MCF 10A (cell line): ENCODE measurements around the gene PDS5A. TPM values are rescaled to one million over a fixed set of nuclear protein-coding genes. Genes with fewer than 3 reads are reported as not detected.
A peak's percentile ranks its signal among the peaks of the same experiment; 100 is the strongest.

Experiments
- BruUV-seq: library from RNA; stranded (reverse); fragments of 400-500 nt; replicated peaks from 2 replicates; lab custom pipeline; 2021; lab: Mats Ljungman, UMichigan
- CTCF ChIA-PET: fragments of 300-600 bp; sonication (Branson Sonifier 250); formaldehyde crosslinking; extraction: SDS; loops from one replicate; lab custom pipeline; 2021; ENCODE audit warnings: antibody characterized with exemption, inconsistent platforms; lab: Yijun Ruan, JAX
- POLR2A ChIA-PET: fragments of 300-600, 350-650 bp; sonication (Branson Sonifier 250); formaldehyde crosslinking; extraction: SDS; loops from one replicate; lab custom pipeline; 2020; ENCODE audit warnings: antibody characterized with exemption, inconsistent platforms; lab: Yijun Ruan, JAX
- DNase-seq: peaks from one replicate; pipeline ENCODE4 v3.0.0-alpha.2; 2018; ENCODE audit not compliant: unreplicated experiment
- H3K27ac Mint-ChIP-seq: one replicate; pipeline ENCODE4 v1.8.0; 2022; ENCODE audit warnings: mild to moderate bottlenecking, low read depth, mixed read lengths; ENCODE audit not compliant: unreplicated experiment
- H3K27me3 Mint-ChIP-seq: one replicate; pipeline ENCODE4 v1.8.0; 2022; ENCODE audit warnings: mixed read lengths; ENCODE audit not compliant: insufficient read depth, unreplicated experiment
- H3K36me3 Mint-ChIP-seq: one replicate; pipeline ENCODE4 v1.8.0; 2022; ENCODE audit warnings: mild to moderate bottlenecking, moderate library complexity, mixed read lengths; ENCODE audit not compliant: insufficient read depth, unreplicated experiment
- H3K4me1 Mint-ChIP-seq: one replicate; pipeline ENCODE4 v1.8.0; 2022; ENCODE audit warnings: mixed read lengths; ENCODE audit not compliant: insufficient read depth, unreplicated experiment
- H3K4me3 Mint-ChIP-seq: one replicate; pipeline ENCODE4 v1.8.0; 2022; ENCODE audit warnings: mild to moderate bottlenecking, moderate library complexity, mixed read lengths; ENCODE audit not compliant: unreplicated experiment
- H3K9me3 Mint-ChIP-seq: one replicate; pipeline ENCODE4 v1.8.0; 2022; ENCODE audit warnings: mixed read lengths; ENCODE audit not compliant: unreplicated experiment
- intact Hi-C: fragments of 100-400 bp; cut with micrococcal nuclease; formaldehyde crosslinking; loops from 2 replicates; pipeline ENCODE4 v1.14.1; 2022
- total RNA-seq: library from RNA; stranded (reverse); gene quantifications from 2 replicates; pipeline ENCODE4 v1.2.3, GENCODE V29; 2022
- TF ChIP-seq, protein P1 (sequence below): fragments of 200-600 bp; IDR thresholded peaks from one replicate; pipeline ENCODE4 v1.8.0; 2022; ENCODE audit warnings: antibody characterized with exemption, mild to moderate bottlenecking; ENCODE audit not compliant: unreplicated experiment

PDS5A gene
- total RNA-seq, 1 experiment from 2014 or later, result 95.2 TPM

- intact Hi-C loops, result no loop called here
- Mint-ChIP-seq H3K4me3 (no peak overlapping the region), H3K27me3 (no peaks in the 10 kb centered on the region), H3K4me1 (no peaks in the 10 kb centered on the region), H3K27ac (peak overlapping the region; percentile 70), H3K9me3 (no peaks in the 10 kb centered on the region), H3K36me3 (peaks cover 87% of the 10 kb centered on the region)
- BruUV-seq, result no TSS peak
- DNase-seq, result peak; percentile 4
- ChIA-PET CTCF (interaction anchor here (0.6 kb wide), 1 partner anchor 43 kb away, joined by 4 read pairs; no protein-coding TSS in a partner anchor), POLR2A (interaction anchor here (0.7 to 0.9 kb wide), 2 partner anchors 9 to 282 kb away, joined by 3 to 6 read pairs; no protein-coding TSS in a partner anchor)
- TF ChIP-seq, protein P1, sequence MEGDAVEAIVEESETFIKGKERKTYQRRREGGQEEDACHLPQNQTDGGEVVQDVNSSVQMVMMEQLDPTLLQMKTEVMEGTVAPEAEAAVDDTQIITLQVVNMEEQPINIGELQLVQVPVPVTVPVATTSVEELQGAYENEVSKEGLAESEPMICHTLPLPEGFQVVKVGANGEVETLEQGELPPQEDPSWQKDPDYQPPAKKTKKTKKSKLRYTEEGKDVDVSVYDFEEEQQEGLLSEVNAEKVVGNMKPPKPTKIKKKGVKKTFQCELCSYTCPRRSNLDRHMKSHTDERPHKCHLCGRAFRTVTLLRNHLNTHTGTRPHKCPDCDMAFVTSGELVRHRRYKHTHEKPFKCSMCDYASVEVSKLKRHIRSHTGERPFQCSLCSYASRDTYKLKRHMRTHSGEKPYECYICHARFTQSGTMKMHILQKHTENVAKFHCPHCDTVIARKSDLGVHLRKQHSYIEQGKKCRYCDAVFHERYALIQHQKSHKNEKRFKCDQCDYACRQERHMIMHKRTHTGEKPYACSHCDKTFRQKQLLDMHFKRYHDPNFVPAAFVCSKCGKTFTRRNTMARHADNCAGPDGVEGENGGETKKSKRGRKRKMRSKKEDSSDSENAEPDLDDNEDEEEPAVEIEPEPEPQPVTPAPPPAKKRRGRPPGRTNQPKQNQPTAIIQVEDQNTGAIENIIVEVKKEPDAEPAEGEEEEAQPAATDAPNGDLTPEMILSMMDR, result no peak
Observed at GRCh38 chr4:39873823-39874222, 103.9 kb downstream of the PDS5A start.

- CTCF ChIA-PET, result no interaction called here
- H3K9me3 Mint-ChIP-seq, result no peaks in the 10 kb centered on the region
- H3K4me1 Mint-ChIP-seq, result no peaks in the 10 kb centered on the region
- intact Hi-C loops, result no loop called here
- DNase-seq, result no peak
- no peak overlapping the region for H3K27ac Mint-ChIP-seq
- H3K27me3 Mint-ChIP-seq, result no peaks in the 10 kb centered on the region
- peaks cover 65% of the 10 kb centered on the region for H3K36me3 Mint-ChIP-seq
- no peak overlapping the region for H3K4me3 Mint-ChIP-seq
- POLR2A ChIA-PET, result interaction anchor here (1.2 to 2.0 kb wide), 2 partner anchors 9 to 48 kb away, joined by 3 to 6 read pairs; no protein-coding TSS in a partner anchor
- no TSS peak for BruUV-seq
- TF ChIP-seq, protein P1, result no peak
Observed at GRCh38 chr4:39865280-39865679, 112.4 kb downstream of the PDS5A start.

GRCh38 chr4:39864391-39864790 is 113.3 kb downstream of the PDS5A start:
- BruUV-seq, result no TSS peak
- no peak overlapping the region for H3K4me3 Mint-ChIP-seq
- CTCF ChIA-PET, result no interaction called here
- H3K27me3 Mint-ChIP-seq, result no peaks in the 10 kb centered on the region
- POLR2A ChIA-PET, result interaction anchor here (0.7 to 2.0 kb wide), 2 partner anchors 10 to 12 kb away, joined by 3 to 6 read pairs; no protein-coding TSS in a partner anchor
- no peaks in the 10 kb centered on the region for H3K9me3 Mint-ChIP-seq
- no peak for DNase-seq
- TF ChIP-seq, protein P1, result no peak
- peaks cover 67% of the 10 kb centered on the region for H3K36me3 Mint-ChIP-seq
- intact Hi-C loops, result no loop called here
- no peaks in the 10 kb centered on the region for H3K4me1 Mint-ChIP-seq
- no peak overlapping the region for H3K27ac Mint-ChIP-seq

- Mint-ChIP-seq H3K9me3 (peaks cover 1% of the 10 kb centered on the region), H3K4me1 (no peaks in the 10 kb centered on the region), H3K4me3 (no peak overlapping the region), H3K36me3 (peaks cover 69% of the 10 kb centered on the region), H3K27me3 (no peaks in the 10 kb centered on the region), H3K27ac (no peak overlapping the region)
- no peak for DNase-seq
- intact Hi-C loops, result no loop called here
- TF ChIP-seq, protein P1, result no peak
- POLR2A ChIA-PET, result no interaction called here
- BruUV-seq, result no TSS peak
- CTCF ChIA-PET, result interaction anchor here (0.6 kb wide), 1 partner anchor 163 kb away, joined by 3 read pairs; the partner anchor contains the start of gene UBE2K
Observed at GRCh38 chr4:39860804-39861203, 116.9 kb downstream of the PDS5A start.
